ENCODE data around the gene SOD1.

GRCh38 chr21:31671931-31672330, 12.4 kb downstream of the SOD1 start:
- no peak for TF ChIP-seq CTCF (IDR thresholded peaks at IDR 0.05)
- TF ChIP-seq POLR2A (IDR thresholded peaks at IDR 0.05) = no peak

Measured in uterus (tissue), 2 donors.